NCI-H82 treated with DMSO at 0.1 percent for 48 hours (cell line): Measurements from ENCODE around the gene CRYGC.
A peak's percentile ranks its signal among the peaks of the same experiment; 100 is the strongest.

Experiments
- DNase-seq: peaks from one replicate; lab custom pipeline; 2025; ENCODE audit not compliant: unreplicated experiment; lab: John Stamatoyannopoulos, UW

Gene CRYGC

DNA sequence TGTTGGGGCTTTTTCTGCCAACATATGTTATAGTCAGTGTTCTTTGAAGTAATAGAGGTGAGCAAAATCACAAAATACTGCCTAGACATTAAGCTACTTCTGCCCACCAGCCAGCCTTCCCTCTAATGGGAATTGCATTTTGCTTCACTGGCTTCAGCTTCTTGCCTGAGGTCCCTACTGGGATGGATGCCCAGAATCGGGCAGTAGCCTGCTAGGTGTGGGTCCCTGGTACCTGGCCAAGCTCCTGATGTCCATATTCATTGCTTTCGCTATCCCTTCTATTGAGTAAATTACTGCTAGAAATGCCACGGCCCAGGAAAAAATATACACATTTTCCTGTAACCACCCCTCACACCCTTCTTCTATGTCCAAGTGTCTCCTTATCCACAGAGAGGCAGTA lies 32.3 kb downstream of the CRYGC start:
- DNase-seq, result no peak

DNA sequence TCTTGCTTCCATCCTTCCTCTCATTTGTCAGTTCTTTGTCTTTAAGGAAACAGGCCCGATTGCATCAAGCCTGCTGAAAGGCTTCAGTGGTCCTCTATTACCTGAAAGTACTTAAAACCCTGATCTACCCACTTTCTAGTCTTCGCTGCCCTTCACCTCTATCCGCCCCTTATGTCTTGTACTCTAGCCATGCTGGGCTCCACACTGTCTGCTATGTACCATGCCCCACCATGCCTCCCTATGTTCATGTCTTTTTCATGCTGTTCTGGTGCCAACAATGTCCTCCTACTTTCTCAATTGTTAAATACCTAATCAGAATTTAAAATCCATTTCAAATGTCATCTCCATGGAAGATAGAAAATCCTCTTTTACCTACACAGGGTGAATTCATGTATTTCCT lies 33.5 kb downstream of the CRYGC start:
- no peak for DNase-seq

DNA sequence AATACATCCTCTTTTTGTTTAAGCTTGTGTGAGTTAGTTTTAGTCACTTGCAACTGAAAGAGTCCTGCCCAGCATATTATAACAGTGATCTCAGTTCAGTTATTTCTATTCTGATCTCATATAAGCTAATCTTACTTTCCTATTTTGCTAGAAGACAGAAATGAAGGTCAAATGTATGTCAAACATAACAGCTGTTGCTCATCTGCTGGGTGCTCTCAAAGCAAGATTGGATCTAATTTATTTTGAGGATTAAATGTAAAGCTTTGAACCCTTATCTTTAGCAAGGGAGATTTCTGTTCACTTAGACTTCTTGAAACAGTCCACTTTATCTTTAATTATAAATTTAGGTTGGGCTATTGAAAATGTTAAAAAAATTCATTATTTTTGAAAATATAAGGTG lies 36.5 kb downstream of the CRYGC start:
- peak; percentile 87 for DNase-seq

DNA sequence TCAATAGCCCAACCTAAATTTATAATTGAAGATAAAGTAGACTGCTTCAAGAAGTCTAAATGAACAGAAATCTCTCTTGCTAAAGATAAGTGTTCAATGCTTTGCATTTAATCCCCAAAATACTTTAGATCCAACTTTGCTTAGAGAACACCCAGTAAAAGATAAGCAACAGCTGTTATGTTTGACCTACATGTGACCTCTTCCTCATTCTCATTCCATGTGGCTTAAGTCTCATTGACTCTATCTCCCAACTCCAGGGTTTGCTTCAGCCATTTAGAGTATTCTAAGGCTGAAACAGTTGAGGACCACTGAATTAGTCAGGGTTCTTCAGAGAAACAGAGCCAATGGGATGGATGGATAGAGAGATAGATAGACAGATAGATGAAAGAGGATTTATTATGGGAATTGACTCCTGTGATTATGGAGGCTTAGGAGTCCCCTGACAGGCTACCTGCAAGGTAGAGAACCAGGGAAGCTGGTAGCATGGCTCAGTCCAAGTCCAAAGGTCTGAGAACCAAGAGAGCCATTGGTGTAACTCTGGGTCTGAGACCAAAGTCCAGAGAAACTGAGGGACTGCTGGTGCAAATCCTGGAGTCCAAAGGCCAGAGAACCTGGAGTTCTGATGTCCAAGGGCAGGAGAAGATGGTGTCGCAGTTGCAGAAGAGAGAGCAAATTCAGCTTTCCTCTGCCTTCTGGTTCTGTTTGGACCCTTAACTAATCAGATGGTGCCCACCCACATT lies 37.4 kb downstream of the CRYGC start:
- peak; percentile 92 for DNase-seq

DNA sequence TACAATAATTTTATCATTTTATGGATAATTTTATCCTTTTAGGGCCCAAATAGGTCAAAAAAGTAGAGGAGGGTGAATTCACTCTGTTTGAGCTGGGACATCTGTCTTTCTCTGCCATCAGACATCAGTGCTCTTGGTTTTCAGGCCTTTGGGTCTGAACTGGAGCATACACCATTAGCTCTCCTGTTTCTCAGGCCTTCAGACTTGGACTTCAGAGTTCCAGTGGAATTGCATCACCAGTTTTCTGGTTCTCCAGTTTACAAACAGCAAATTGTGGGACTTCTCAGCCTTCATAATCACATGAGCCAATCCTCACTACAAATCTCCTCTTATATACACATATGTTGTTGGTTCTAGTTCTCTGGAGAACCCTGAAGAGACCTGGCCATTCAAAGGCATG lies 39.2 kb downstream of the CRYGC start:
- no peak for DNase-seq

DNA sequence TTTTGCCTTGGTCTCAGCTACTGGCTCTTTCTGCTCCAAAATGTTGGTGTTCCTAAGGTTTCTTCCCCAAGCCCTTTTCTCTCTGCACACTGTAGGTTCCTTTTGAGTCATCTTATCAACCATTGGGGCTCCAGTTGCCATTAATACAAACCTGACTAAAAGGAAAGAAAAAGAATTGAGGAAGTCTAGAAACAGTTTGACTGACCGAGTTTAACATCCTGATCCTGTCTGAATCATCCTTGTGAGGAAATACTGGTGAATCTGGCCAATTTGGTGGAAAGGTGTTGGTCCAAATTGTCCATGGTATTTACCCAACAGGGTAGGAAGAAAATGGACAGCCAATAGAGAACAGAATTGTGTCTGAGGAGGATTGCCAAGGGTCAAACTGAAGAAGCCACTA lies 43.6 kb downstream of the CRYGC start:
- no peak for DNase-seq

DNA sequence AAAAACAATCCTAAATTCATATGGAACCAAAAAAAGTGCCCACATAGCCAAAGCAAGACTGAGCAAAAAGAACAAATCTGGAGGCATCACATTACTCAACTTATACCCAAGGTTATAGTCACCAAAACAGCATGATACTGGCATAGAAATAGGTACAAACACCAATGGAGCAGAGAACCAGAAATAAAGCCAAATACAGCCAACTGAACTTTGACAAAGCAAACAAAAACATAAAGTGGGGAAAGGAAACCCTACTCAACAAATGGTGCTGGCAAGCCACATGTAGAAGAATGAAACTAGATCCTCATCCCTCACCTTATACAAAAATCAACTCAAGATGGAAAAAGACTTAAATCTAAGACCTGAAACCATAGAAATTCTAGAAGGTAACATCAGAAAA lies 45.8 kb downstream of the CRYGC start:
- no peak for DNase-seq
